GM18873 (cell line): ENCODE measurements around the gene CREB3L2.
"Not testable (repeated sequence)": the region's sequence is repeated elsewhere in the genome, so short reads cannot be mapped to it uniquely, and the experiment has no call there.

Source experiments
- ATAC-seq: cut with Tn5 transposase; IDR thresholded peaks from one replicate; pipeline ENCODE4 v1.9.1; 2021; ENCODE audit warnings: mild to moderate bottlenecking, moderate library complexity, moderate number of reproducible peaks; ENCODE audit not compliant: unreplicated experiment, low FRiP score

Gene CREB3L2

DNA sequence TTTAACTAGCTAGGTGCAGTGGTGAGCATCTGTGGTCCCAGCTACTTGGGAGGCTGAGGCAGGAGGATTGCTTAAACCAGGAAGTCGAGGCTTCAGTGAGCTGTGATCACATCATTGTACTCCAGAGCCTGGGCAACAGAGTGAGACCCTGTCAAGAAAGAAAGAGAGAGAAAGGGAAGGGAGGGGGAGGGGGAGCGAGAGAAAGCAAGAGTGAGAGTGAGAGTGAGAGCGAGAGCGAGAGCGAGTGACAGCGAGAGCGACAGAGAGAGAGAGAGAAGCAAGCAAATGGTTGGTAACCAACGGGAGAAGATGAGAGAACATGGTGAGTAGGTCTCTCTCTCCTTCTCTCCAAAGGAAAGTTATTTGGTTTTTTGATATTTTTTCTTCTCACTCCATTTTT, 85.3 kb downstream of the CREB3L2 start:
- ATAC-seq: no peak

DNA sequence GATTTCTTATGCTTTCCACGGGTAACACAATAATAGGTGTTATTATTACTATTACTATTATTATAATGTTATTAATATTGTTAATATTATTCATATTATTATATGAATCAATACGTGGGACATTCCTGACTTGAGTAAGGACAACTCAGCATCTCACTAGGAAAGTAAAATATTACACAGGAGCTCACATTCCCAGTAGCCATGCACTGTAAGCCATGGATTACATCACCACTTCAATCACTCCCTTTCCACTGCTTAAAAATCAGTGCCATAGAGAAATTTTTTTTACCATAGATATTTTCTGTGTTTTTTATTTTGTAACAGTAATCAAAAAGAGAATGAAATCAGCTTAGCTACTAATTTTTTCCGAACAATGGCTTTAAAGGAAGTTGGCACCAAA, 86.6 kb downstream of the CREB3L2 start:
- no peak for ATAC-seq

DNA sequence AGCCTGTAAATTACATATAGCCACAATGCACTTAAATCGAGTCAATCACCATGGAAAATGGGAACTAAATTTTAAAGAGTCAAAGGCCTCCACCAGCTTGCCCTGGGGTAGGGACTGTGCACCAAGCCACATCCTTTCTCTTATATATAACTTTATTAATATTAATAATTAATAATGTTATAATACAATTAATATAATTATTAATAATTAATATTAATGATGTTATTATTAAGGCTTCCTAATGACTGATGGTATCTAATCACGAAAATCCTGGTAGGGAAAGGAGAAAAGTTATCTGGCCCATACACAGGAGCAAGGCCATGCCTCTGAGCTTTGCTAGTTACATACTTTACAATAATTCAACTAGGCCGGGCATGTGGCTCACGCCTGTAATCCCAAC, 87.9 kb downstream of the CREB3L2 start:
- ATAC-seq: no peak

DNA sequence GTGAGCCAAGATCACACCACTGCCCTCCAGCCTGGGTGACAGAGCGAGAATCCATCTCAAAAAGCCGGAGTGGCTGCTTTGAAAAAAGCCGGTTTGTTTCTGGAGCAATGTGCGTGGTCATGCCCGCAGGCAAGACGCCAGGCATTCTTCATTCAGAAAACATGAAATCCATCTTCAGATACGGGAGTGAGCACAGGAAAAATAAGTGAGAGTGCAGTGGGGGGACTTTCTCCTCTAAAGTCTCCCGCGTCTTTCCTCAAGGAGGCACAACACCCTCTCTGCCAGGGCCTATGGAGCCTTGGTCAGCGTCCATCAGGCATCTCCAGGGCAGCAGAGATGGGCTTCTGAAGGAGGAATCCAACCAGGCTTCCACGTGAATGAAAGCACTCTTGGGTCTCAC, 92.8 kb downstream of the CREB3L2 start:
- ATAC-seq: no peak

DNA sequence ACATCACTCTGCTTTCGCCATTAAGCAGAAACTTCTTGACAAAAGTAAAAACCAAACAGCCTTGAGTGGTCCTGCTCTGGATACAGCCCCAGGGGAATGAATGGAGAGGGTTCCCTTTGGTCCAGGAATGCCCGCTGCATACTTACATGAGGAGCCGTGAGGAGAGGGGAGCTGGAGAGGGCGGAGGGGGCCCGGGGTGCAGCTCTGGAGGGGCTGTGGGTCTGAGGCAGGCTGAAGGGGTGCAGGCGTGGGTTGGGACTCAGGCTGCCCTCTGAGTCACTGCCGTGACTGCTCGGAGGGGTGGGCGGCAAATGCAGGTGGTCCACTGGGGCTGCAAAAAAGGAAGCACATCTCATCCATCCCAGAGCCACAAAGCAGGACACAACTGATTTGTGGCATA, 93.8 kb downstream of the CREB3L2 start:
- ATAC-seq: no peak

DNA sequence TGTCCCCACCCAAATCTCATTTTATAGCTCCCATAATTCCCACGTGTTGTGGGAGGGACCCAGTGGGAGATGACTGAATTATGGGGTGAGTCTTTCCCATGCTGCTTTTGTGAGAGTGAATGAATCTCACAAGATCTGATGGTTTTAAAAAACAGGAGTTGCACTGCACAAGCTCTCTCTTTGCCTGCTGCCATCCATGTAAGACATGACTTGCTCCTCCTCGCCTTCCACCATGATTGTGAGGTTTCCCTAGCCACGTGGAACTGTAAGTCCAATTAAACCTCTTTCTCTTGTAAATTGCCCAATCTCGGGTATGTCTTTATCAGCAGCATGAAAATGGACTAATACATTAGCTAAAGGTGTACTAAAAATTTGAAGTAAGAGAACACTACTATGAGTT, 95.2 kb downstream of the CREB3L2 start:
- ATAC-seq: not testable (repeated sequence)

DNA sequence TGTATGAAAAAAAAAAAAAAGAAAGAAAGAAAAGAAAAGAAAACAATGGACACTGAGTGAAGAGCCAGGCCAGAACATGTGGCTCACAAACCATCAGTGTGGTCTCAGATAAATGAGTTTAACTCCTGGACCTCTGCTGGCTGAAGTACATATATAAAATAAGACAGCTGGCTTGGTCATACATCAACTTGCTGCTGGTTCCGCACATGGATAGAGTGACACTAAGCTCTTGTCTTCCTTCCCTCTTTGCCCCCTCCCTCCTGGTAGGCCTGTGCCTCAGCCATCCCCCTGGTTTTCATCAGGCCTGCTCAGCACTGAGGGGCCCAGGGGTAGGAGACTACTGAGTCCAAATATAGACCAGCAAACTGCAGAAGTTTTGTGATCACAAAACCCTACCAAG, 97.1 kb downstream of the CREB3L2 start:
- no peak for ATAC-seq

DNA sequence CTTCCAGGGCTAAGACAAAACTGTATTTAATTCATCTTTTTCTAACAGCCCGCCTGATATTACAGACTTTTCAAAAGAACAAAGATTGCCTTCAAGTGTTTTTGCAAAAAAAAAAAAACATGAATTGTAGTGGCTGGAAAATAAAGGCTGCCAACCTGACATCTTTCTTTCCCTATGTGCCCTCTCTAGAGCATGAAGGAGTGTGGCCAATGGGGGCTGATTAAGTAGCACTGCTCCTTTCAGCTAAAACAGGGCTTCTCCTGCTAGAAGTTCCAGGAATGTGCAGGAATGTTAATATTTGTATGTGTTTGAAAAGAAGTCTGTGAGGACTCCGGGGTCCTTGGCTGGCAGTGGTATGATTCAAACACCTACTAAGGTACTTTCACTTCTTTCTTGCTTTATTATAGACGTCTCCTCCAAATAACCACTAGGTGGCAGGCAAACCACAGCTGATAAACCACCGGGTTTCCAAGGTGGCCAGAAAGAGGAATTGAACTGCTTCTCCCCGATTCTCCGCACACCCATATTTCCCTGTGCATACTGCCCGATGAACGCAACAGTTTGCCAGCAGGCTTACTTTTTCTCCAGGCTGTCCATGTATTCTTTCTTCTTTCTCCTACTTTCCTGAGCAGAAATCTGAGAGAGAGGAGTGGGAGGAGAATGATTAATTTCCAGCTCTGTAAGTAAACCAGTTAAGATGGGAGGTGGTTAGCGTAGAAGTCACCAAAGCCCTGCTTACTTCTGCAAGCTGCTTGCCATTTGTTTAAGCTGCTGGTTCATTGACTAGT, 98.3 kb downstream of the CREB3L2 start:
- ATAC-seq: peak; percentile 71

DNA sequence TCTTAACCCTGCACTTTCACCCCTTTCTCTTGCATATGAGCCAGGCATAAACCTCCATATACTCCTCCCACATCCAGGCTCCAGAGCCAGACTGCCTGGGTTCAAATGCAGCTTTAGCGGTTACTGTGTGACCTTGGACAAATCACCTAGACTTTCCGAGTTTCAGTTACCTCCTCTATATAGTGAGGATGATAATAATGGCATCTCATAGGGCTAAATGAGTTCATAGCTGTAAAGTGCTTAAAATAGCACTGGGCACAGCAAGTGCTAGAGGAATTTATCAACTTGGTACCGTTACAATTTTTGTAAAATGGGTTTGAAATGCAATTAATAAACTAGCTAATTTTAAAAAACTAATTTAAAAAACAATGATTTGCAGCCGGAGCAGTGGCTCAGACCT, 101.7 kb downstream of the CREB3L2 start:
- no peak for ATAC-seq

DNA sequence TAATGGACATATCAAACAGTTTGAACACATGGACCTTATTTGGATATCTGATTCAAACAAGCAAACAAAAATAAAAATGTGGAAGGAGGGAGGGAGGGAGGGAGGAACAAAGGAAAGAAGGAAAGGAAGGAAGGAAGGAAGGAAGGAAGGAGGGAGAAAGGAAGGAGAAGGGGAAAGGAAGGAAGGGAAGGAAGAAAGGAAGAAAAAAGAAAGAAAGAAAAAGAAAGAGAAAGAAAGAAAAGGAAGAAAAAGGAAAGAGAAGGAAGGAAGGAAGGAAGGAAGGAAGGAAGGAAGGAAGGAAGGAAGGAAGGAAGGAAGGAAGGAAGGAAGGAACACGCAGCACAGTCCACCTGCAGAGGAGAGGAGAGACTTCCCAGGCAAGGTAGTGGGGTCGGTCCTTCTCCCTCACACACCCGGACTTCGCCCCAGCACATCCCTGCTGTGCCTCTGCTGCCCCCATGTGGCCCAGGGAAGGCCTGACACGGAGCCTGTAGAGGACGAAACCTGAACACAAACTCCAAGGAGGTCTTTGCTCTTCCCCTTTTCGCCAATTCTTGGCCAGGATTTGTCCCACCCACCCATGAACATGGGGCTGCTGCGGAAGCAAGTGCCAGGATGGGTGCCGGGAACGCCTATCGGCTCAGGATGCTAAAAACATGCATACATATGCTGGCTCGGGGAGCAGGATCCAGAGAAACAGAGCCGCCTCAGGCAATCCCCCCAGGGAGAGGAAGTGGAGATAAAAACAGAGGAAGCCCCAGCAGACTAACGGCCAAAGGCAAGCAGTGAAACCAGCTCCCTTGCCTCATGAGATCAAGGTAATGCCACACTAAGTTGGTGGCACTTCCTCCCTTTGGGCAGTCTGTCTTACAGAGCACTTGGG, 102.8 kb downstream of the CREB3L2 start:
- ATAC-seq: peak; percentile 54

DNA sequence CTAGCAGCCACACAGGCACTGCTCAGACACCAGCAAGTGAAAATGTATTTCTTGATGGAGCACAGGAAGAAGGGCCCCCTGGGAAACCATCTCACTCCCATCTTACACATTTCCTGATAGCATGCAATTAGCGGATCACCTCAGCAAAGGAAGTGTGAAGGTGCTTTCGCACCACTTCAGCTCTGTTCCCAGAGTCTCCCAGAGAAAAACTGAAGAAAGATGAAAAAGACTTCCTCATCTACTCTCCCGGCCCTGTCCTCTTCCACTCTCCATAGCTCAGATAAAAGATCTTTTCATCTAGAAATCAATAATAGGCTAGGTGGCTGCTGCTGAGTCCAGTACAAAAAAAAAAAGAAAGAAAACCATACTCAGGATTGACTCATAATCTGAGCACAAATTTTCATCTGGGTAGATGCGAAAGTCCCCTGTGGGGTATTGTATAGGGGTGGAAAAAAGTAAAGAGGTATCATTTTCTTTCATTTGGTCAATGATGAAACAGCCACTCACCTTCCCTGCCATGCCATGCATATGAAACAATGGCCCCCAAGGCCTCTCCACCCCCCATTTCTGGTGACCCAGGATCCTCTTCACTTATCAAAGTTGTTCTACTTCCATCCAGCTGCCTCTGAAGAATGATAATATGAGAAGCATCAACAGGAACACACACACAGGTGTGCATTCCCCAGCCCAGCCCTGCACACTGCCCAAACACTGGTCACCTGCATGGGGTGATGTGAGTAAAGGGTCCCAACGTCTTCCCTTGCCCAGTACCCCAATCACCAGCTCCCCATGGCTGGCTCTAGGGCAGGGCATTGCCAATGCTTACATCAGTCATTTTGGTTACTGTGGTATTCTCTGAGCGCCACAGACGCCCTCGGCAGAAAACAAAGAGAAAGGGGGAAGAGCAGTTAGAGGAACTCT, 106.3 kb downstream of the CREB3L2 start:
- peak; percentile 72 for ATAC-seq

DNA sequence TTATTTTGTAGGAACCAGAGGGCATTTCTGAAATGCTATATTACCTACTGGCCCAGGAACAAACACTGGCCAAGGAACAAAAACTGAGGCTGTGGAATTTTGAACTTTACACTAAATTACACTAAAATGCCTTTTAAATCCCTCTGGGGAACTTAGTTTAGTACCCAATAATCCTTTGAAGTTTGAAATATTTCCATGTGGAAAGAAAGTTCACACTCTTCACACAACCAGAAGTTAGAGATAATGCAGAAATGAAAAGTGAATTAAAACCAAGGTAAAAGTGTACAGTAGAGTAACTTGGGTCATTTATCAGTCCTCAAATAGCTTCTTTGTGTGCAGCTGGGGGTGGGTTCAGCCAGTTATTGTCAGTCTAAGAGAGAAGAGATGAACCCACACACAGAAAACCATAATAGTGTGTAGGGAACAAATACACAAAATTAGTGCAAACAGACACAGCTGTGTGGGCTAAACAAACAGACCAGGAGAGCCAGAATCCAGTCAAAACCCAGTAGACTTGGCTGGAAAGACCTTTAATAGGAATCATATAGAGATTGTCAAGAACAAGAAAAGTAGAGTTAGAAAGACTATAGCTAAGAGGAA, 108.6 kb downstream of the CREB3L2 start:
- no peak for ATAC-seq

DNA sequence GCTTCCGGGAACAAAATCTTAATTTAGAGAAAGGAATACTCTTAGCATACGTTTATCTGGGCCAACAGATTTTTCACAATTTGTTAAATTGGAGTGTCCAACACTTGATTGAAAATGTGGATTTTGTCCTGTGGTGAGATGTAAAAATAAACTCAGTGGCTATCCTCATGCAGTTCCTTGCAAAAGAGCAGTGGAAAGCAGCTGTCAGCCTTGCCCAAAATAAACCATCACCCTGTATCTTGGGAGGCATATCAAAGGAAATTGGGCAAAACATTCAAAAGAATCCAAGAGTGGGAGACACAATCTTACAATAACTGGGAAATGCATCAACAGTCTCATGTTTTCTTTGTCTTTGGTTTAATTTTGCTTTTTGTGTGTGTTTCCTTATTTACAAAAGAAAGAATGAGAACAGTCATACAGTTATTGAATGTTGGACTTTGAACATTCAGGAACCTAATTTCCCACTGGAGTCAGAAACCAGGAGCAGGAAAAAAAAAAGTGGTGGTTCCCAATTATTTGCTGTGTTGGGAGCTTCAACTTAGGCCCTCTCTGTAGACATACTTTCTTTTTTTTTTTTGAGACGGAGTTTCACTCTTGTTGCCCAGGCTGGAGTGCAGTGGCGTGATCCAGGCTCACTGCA, 110.8 kb downstream of the CREB3L2 start:
- no peak for ATAC-seq

DNA sequence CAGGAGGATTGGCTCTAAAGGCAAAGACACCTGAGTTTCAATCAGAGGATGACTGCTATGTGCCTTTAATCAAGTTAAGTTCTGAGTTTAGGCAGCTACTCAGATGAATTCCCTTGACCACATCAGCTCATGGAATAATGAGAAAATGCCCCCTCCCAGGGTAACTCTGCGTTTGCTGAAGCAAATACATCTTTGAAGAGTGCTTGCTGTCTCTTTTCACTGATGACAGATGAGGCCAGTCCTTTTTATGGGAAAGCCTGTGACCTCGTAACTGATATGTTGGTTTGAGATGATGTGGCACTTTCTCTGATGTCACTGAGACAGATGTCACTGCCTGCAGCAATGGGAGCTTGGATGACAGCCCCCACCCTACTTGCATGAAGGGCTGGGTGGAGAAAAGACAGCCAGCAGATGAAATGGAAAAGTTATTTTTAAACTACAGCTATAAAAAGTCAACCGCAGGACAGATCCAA, 111.4 kb downstream of the CREB3L2 start:
- no peak for ATAC-seq

DNA sequence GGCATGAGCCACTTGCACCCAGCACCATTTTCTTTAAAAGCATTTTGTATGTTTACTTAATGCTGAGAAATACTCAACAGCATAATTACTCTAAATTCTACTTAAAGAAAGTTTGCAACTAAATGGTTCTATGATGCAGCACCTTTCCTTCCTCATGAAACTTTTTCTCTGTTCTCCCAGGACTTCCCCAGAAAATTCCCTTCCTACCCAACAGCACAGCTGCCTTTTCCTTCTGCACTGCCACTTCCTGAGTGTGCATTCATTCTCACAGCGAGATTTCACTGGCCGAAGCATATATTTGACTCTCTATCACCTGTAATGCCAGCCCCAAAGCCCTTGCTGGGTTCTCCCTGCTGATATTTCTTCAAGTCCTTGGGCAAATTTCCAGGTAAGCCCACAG, 113.6 kb downstream of the CREB3L2 start:
- no peak for ATAC-seq

DNA sequence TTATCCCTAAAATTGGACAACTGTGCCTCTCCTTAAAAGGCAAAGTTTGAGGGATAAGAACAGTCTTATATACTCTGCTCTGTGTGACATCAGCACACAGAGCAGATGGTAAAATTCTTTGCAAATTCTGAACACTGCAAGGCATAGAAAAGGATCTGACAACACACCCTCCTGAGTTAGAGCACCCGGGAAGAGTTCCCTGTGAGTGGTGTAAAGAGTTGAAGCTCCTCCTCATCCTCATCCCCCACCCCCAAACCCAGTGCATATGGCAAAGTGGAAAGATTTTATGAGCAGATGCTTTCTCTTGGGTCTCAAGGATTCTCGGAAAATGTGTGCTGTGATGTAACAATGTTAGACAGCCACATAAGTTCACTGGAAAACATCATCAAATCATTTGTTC, 115.1 kb downstream of the CREB3L2 start:
- ATAC-seq: no peak

DNA sequence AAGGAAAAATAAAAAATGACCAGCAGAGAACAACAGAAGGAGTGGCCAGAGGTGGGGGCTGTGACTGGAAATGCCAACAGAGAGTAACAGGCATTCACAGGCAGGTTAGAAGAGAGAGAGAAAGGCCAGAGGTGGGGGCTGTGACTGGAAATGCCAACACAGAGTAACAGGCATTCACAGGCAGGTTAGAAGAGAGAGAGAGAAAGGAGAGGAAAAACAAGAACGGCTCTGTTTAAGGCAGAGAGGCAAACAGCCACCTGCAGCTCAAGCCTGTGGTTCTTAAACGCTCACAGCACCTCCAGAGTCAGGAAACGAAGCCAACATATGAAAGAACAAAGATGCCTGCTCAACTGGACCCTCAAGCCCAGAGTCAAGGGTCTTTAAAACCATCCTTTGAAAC, 115.6 kb downstream of the CREB3L2 start:
- ATAC-seq: no peak

DNA sequence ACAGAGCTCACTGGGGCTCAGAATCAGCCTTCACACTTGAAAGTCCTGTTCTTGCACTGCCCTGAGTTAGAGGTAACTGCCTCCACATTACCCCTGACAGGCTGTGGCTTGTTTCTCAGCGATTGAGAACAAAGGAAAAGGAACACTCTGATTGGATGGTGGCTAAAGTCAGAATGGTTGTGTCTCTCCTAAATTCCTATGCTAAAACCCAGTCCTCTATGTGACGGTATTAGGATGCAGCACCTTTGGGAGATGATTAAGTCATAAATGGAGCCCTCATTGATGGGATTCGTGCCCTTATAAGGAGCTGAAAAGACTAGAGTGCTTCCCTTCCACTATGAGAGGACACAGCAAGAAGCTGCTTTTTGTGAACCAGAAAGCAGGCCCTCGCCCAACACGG, 116.2 kb downstream of the CREB3L2 start:
- no peak for ATAC-seq

DNA sequence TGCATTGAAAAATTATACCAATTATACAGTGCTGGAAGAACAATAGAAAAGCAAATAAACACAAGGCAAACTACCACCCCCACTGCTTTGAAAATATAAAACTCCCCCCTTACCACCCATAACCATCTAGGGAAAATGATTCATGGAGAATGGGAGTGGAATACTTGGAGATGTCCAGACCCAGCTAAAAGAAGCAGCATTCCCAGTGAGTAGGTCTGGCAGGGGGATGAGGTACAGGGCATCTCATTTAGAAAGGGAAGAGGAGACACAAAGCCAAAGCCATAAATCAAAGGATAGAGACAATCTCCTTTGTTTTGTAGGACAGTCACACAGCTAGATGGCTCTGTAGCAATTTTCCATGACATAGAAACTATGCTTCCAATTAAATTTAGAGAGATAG, 119.1 kb downstream of the CREB3L2 start:
- no peak for ATAC-seq

DNA sequence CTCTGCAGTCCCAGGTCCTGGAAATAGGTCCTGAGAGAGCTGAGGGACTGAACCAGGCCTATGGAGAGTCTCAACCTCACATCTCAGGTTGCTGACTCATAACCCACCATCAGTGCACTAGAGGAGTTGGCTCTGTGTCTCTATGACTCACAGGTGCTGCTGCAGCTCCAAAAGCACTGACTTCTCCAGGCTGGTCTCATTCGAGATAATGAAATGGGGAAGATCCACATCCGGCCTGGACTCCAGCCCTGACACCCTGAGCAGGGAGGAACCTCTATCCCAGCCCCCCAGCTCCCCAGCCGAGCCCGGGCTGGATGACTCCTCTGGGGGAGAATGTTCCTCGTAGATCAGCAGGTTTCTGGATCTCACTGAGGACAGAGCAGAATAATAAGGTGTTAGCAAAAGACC, 119.6 kb downstream of the CREB3L2 start:
- peak; percentile 91 for ATAC-seq
